GM21619 (cell line): Measurements from ENCODE around the gene NFKBIA.
A peak's percentile ranks its signal among the peaks of the same experiment; 100 is the strongest.
"Not testable (repeated sequence)": the region's sequence is repeated elsewhere in the genome, so short reads cannot be mapped to it uniquely, and the experiment has no call there.

Experiments used
- ATAC-seq: cut with Tn5 transposase; IDR thresholded peaks from one replicate; pipeline ENCODE4 v1.9.1; 2021; ENCODE audit not compliant: unreplicated experiment

The NFKBIA gene

DNA sequence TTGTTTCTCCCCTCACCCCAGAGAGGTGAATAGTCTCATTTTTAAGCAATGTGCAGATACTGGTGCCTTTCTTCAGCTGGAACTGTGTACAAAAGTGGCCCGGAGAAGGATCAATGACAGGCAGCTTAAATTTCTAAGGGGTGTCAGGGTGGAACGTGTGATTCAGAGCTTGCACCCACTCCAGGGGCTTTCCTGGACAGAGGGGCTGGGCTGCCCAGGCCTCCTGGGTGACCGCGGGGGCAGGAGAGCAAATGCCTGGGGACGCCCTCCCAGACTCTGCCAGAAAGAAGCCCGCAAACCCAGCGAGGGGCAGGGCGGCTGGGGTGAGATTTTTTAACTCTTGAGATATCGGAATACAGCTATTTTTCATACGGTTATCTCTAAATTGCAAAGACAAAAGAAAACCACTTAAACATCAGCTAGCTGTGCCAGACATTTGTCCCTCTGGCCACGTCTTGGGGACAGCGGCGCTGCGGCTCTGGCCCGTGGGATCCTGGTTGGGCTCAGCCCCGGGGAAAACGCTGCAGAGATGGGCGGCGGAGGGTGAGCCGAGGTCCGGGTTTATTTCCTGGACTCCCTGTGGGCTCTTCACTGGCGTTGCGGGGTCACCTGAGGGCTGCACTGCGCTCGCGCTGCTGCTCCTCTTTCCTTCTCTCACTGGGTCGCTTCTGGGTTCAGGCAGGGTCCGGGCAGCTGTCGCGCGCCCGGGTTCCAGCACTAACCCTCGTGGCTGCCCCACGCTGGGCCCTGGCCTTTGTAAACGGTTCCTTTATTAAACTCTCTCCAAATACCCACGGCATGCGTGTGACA lies 35.8 kb downstream of the NFKBIA start:
- ATAC-seq, result no peak

DNA sequence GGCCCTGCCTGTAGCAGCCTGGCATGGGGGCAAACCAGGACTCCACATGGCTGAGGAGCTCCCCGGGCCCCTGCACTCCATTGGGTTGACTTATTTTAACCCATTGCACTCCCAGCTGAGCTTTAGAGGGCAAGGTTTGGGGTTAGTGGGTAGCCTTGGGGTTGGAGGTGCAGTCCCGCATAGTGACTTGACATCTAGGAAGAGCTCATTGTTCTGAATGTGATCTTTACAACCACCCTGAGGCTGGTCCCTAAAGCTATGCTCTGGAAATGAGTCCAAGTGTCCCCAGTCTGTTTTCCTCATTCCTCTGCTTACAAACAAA lies 36.4 kb downstream of the NFKBIA start:
- ATAC-seq, result no peak

DNA sequence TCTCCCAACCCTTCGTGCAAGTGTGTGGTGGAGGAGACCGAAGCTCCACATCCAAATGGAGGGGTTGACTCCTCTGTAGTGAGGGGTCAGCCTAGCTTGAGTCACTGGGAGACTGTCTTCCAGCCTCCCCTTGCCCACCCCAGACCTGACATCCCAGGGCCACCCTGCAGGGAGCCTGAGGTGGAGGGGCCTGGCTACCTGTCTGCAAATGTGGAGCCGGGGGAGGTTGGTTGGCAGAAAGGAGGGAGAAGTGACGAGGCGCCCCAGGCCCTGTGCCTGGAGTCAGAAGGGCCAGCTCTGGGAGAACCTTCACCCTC lies 37.5 kb downstream of the NFKBIA start:
- ATAC-seq, result no peak

DNA sequence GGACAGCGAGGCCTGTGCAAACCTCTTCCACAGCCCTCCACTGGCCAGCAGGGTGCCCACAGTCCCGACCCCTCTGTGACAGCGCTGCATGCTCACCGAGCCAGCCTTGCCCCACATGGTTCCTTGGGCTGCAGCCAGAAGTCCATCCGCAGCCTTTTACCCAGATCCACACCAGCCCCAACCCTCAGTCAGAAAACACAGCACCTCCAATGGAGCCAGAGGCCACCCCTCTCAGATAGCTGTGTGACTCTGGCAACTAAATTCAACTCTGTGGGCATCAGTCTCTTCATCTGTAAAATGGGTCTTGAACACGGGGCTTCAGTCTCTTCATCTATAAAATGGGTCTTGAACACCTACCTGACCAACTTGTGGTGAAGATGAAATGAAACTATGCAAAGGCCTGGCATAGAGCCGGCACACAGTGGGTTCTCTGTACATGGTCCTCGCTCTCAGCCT lies 38.0 kb downstream of the NFKBIA start:
- ATAC-seq, result no peak

DNA sequence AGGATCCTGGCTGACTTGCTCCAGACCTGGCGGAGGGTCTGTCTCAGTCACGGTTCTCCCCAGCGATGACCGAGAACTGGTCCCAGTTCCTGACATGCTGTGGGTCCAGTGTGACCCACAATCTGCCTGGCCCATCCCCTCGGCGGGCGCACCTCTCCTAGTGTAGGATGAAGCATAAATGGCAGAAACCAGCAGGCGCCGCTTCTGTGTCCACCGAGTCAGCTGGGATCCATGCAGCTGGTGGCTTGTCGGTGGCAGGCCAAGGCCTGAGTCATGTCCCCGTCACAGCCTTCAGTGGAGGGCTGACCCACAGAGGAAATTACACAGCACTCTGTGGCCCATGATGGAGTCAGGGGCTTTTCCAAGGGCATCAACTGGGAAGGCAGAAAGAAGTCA lies 38.5 kb downstream of the NFKBIA start:
- ATAC-seq, result no peak

DNA sequence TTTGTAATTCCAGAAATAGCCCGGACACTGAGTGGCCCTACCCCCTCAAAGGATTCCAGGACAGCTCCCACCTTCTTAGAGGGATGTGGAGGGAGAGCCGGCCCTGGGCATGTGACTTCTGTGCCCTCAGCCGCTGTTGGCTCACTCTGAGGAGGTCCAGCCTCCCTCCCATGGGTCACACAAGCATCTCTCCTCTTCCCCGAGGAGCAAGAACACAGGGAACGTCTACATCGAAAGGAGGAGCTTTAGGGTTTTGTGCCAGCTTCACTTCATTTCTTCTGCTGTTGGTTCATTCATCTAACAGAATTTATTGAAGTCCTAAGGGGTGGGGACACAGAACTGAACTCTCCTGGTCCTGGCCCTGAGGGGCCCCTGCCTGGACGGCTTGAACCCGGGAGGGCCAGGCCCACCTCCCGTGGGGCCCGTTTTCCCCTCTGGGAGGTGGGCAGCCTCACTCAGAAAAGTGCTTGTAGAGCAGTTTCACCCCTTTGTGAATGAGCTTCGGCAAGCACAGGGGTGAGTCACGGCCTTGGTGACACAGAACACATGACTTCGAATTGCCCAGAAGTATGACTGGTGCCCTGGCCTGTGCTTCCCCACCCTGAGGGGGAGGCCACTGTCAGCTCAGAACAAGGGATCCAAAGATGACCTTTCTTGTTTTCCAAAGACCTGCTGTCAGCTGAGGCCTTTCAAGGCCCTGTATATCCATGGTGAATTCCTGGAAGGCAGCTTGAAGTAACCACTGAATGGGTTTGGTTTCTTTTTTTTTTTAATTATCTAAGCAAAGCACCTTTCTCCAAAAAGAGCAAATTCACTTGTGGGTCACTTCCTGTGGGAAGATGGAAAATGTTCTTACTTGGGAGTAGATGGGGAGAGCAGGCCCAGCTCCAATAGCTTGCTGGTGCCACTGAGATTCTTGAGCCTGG lies 39.2 kb downstream of the NFKBIA start:
- ATAC-seq, result peak; percentile 52

DNA sequence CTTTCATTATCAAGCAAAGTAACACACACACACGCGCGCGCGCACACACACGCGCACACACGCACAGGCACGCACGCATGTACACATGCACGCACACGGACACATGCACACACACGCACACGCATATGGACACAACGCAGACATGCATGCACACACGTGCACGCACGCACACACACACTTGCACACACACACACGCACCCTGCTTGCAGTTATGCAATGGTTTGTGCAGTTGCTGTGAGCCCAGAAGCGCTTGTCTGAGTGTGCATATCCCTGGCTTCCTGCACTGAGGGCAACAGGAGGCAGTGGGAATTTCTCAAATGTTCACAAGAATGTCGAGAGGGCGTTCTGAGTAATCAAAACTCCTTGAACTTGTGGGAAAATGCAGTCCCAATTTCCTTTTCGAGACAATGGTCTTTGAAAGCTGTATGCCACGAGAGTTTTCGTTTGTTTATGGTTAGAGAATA lies 41.6 kb downstream of the NFKBIA start:
- no peak for ATAC-seq

DNA sequence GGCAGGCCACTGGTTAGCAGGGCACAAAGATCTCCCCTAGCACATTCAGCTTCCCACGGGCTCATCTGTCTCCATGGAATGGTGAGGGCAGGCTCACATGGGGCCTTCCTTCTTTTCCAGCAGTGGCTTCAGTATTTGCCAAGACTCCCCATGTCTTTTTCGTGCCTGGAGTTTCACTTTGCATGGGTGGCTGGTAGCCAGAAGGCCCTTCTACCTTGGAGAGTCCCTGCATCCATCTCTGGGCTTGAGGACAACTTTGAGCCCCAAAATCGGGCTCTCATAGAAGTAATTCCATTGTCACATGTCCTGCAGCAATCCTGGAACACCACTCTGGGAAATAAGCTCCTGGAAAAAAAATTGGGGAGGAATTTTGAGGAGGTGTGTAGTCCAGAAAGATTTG lies 42.1 kb downstream of the NFKBIA start:
- ATAC-seq, result no peak

DNA sequence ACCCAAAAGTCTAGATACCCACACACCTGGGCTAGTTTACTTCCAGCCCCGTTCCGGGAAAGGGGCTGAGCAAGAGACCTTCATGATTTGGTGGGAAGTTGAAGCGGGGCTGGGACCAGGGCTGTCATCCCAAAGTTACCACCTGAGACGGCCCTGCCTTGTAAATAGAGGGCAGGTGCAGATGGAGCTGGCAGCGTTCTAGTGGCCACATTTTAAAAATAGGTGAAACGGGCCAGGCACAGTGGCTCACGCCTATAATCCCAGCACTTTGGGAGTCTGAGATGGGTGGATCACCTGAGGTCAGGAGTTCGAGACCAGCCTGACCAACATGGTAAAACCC lies 43.4 kb downstream of the NFKBIA start:
- no peak for ATAC-seq

DNA sequence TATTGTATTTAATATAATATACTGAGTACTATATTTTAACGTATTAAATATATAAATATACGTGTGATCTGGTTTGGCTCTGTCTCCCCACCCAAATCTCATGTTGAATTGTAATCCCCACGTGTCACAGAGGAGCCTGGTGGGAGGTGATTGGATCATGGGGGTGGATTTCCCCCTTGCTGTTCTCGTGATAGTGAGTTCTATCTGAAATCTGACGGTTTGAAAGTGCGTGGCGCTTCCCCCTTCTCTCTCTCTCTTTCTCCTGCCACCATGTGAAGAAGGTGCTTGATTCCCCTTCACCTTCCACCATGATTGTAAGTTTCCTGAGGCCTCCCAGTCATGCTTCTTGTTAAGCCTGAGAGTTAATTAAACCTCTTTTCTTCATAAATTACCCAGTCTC lies 44.9 kb downstream of the NFKBIA start:
- not testable (repeated sequence) for ATAC-seq

DNA sequence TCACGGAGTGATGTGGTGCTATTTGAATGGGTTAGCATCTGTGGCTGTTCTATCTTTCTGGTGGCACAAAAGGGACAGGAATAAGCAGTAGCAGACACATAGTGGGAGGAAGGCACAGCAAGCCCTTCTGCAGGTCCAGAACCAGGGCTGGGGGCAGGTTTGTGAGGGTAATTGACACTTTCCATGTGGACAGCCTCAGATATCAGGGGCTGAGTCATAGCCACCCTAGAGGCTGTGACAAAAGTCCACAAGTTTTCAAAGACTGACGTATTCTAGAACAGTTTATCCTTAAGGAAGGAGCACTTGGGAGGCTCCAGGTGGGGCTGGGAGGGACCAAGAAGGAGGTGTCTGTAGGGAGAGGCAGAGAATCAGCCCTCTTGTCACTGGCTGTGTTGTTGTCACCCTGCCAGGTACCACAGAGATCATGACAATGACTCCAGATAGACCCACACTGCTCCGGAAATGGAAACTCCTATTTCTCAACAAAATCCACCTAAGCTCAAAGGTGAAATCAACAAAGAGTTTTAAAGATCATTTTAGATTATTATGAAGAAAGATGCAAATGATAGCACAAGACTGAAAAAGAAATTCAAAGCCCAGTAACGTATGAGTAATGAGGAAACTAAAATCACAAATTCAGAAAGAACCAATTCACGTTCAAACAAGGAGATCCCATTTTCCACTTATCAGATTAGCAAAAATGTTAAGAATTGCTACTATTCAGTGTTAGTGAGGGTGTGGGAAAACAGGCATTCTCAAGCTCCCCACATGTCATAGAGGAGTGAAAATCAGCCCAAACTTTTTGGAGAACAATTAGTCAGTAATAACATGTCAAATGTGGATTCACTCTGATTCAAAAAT lies 48.3 kb downstream of the NFKBIA start:
- no peak for ATAC-seq

DNA sequence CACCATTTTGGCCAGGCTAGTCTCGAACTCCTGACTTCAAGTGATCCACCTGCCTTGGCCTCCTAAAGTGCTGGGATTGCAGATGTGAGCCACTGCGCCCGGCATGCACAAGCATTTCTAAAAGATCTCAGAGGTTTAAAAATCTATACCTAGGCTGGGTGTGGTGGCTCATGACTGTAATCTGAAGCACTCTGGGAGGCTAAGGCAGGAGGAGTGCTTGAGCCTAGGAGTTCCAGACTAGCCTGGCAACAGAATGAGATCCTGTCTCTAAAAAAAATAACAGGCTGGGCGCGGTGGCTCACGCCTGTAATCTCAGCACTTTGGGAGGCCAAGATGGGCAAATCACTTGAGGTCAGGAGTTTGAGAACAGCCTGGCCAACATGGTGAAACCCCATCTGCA lies 49.3 kb downstream of the NFKBIA start:
- ATAC-seq, result not testable (repeated sequence)

DNA sequence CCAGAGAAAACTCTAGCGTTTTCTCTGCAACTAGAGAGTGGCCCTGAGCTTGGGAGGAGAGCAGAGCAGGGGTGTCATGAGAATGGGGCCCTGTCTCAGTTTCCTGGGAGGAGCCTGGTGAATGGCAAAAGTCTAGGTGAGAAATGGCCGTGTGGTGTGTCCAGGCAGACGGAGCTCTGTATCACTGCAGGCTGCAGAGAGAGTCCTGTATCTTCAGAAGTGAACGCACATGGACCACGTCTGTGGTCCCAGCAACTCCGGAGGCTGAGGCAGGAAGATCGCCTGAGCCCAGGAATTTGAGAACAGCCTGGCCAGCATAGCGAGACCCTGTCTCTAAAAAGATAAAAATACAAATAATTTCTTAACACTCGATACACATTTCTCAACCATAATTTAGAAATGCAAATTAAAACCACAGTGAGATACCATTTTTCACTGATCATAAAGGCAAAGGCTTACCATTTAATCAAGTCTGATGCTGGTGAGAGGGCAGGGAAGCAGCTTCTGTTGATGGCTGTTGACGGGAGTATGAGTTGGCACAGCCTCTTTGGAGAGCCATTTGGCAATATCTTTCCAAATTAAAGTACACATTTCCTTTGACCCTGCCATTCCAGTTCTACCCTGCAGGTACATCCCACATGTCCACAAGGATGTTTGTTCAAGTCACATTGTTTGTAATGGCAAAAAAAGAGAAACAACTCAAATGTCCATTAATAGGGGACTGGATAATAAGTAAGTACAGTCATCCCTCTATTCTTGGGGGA lies 51.0 kb downstream of the NFKBIA start:
- ATAC-seq, result no peak

DNA sequence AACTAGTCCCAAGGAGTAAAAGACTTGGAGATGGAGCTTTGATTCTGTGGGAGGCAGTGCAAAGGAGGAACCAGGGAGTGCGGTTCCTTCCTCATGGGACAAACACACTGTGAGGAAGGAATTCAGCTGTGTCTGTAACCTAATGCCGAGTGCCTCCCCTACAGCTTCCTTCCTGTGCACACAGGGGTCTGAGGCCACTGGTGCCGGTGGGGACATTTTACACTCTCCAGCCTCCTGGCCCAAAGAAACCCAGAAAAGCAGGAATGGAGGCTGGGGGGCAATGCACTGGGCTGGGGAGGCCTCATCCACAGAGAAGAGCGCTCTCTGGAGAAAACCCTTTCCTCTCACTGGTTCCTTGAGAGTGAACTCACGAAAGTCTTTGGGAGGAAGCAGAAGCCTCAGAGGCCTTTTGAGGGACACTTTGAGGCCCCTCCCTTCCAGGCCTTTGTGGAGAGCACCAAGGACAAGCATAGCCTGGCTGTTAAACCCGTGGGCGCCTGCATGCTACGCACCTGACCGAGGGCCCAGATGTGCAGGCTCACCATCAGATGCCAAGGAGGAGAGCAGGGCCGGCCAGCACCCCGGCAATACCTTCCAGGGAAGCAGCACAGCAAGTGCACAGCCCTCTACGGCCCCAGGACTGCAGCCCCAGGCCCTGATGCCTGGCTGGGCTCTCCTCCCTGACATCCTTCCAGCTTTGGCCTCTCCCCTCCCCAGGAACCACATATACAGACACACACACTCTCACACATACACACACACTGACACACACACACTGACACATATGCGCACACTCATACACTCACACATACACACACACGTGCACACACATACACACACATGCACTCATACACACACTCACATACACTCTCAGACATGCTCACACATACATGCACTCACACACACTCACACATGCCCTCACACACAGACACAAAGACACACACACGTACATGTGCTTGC lies 52.0 kb downstream of the NFKBIA start:
- ATAC-seq, result no peak

DNA sequence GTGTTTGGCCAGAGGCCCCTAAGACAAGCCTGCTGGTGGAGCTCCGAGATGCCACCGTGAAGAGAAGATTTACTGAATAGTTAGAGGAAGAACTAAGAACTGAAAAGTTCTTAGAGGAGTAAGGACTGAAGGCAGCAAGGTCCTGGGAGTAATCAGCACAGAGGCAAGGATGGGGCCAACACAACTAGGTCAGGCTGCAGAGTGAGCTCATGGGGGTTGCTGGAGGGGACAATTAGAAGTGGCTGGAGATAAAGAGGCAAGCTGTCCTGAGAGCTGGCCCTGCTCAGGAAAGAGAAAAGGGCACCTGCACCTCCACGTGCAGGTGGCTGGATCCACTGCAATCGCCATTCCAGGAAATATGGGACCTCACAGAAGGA lies 52.7 kb downstream of the NFKBIA start:
- no peak for ATAC-seq
